ENCODE measurements around the gene DGKE.

DNA sequence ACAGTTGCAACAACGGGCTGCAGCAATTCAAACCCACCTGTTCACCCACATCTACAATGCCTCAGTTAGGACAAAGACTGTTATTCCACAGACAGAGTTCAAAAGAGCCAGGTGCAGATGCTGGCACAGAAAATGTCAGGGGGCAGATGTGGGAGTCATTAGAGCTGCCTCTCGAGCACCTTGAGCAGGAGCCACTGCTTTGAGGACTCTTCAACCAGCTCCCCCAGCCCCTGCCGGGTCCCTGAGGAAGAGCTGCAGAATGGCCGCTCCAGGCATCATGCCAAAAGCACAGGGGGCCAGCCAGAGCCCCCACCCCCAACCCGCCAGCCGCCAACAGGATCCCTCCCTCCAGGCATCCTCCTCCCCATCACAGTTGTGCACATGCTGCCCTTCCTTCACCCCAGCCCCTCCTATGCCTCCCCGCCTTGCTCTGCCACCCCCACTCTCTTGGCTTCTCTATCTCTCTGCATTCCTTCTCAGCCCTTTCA is 21.0 kb upstream of the DGKE start:
- TF ChIP-seq, protein P1, sequence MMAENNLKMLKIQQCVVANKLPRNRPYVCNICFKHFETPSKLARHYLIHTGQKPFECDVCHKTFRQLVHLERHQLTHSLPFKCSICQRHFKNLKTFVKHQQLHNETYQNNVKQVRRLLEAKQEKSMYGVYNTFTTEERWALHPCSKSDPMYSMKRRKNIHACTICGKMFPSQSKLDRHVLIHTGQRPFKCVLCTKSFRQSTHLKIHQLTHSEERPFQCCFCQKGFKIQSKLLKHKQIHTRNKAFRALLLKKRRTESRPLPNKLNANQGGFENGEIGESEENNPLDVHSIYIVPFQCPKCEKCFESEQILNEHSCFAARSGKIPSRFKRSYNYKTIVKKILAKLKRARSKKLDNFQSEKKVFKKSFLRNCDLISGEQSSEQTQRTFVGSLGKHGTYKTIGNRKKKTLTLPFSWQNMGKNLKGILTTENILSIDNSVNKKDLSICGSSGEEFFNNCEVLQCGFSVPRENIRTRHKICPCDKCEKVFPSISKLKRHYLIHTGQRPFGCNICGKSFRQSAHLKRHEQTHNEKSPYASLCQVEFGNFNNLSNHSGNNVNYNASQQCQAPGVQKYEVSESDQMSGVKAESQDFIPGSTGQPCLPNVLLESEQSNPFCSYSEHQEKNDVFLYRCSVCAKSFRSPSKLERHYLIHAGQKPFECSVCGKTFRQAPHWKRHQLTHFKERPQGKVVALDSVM (CRISPR knock-in tag; IDR thresholded peaks at IDR 0.05) = no peak
- TF ChIP-seq EZH2 (conservative IDR thresholded peaks at IDR 0.05; ENCODE audit: low read depth, low read length) (no peak), SNAPC5 (CRISPR knock-in tag; IDR thresholded peaks at IDR 0.05; ENCODE audit: borderline replicate concordance) (no peak), SAFB2 (CRISPR knock-in tag; IDR thresholded peaks at IDR 0.05; ENCODE audit: borderline replicate concordance, low read depth) (no peak)

Data from HepG2 (cell line).